ENCODE measurements around the gene CHADL. TPM values are rescaled to one million over a fixed set of nuclear protein-coding genes. Genes with fewer than 3 reads are reported as not detected.
"Not testable (repeated sequence)": the region's sequence is repeated elsewhere in the genome, so short reads cannot be mapped to it uniquely, and the experiment has no call there.

CHADL gene
- total RNA-seq = 0.66 and 0.74 TPM in 2 replicates

GRCh38 chr22:41240377-41241132 is at the start of gene CHADL:
CHADL (minus strand) TSS chr22:41240931; CDS start chr22:41240881, 50 bp downstream.
- no peak for DNase-seq (ENCODE audit: low read depth, low spot score)

- DNase-seq (ENCODE audit: low read depth, low spot score) = no peak
Measured at GRCh38 chr22:41289671-41290070, 48.9 kb upstream of the CHADL start.

GRCh38 chr22:41288245-41288946 is 47.7 kb upstream of the CHADL start:
- DNase-seq (ENCODE audit: low read depth, low spot score) = peak; percentile 53

GRCh38 chr22:41286639-41287091 is 45.9 kb upstream of the CHADL start:
- DNase-seq (ENCODE audit: low read depth, low spot score) = no peak

GRCh38 chr22:41285820-41286638 is 45.3 kb upstream of the CHADL start, which contains the start of gene RANGAP1:
RANGAP1 (minus strand) TSS chr22:41286187; CDS start chr22:41281044, 5,143 bp downstream.
- DNase-seq (ENCODE audit: low read depth, low spot score) = peak; percentile 94

GRCh38 chr22:41285441-41285819 is 44.7 kb upstream of the CHADL start:
- DNase-seq (ENCODE audit: low read depth, low spot score) = no peak

- no peak for DNase-seq (ENCODE audit: low read depth, low spot score)
Measured at GRCh38 chr22:41284465-41284864, 43.7 kb upstream of the CHADL start.

- no peak for DNase-seq (ENCODE audit: low read depth, low spot score)
Measured at GRCh38 chr22:41280854-41281253, 40.1 kb upstream of the CHADL start.

GRCh38 chr22:41280065-41280464 is 39.3 kb upstream of the CHADL start:
- no peak for DNase-seq (ENCODE audit: low read depth, low spot score)

- DNase-seq (ENCODE audit: low read depth, low spot score) = no peak
Measured at GRCh38 chr22:41274856-41275255, 34.1 kb upstream of the CHADL start.

- no peak for DNase-seq (ENCODE audit: low read depth, low spot score)
Measured at GRCh38 chr22:41273128-41273527, 32.4 kb upstream of the CHADL start.

- no peak for DNase-seq (ENCODE audit: low read depth, low spot score)
Measured at GRCh38 chr22:41271787-41272186, 31.1 kb upstream of the CHADL start.

- DNase-seq (ENCODE audit: low read depth, low spot score) = no peak
Measured at GRCh38 chr22:41267958-41268357, 27.2 kb upstream of the CHADL start.

GRCh38 chr22:41264408-41264941 is 23.7 kb upstream of the CHADL start:
- DNase-seq (ENCODE audit: low read depth, low spot score) = no peak

GRCh38 chr22:41263704-41264103 is 23.0 kb upstream of the CHADL start:
- DNase-seq (ENCODE audit: low read depth, low spot score) = no peak

- no peak for DNase-seq (ENCODE audit: low read depth, low spot score)
Measured at GRCh38 chr22:41262250-41262765, 21.6 kb upstream of the CHADL start.

GRCh38 chr22:41261541-41262249 is 21.0 kb upstream of the CHADL start:
- no peak for DNase-seq (ENCODE audit: low read depth, low spot score)

GRCh38 chr22:41260871-41261270 is 20.1 kb upstream of the CHADL start:
- DNase-seq (ENCODE audit: low read depth, low spot score) = no peak

GRCh38 chr22:41259756-41260155 is 19.0 kb upstream of the CHADL start:
- not testable (repeated sequence) for DNase-seq (ENCODE audit: low read depth, low spot score)

GRCh38 chr22:41257696-41258095 is 17.0 kb upstream of the CHADL start:
- no peak for DNase-seq (ENCODE audit: low read depth, low spot score)
